H1 (cell line): ENCODE measurements around the gene PRKCA.

Source experiments
- EP300 ChIP-seq, 2 experiments: IDR thresholded peaks; 1 replicate in 1 of 2; 2 replicates in 1 of 2; pipeline ENCODE4 v1.6.1; 2011 to 2012; ENCODE audit warnings: low read depth in 2 of 2, low read length in 2 of 2, mild to moderate bottlenecking in 2 of 2, borderline replicate concordance in 1 of 2, inconsistent platforms in 1 of 2, moderate library complexity in 1 of 2
- EZH2 ChIP-seq: fragments of 200-600 bp; sonication (generic); IDR thresholded peaks from 2 replicates; pipeline ENCODE4 v1.7.1; 2012; ENCODE audit warnings: low read depth, mild to moderate bottlenecking, moderate library complexity, low read length, inconsistent platforms; ENCODE audit not compliant: severe bottlenecking
- GABPA ChIP-seq: IDR thresholded peaks from 2 replicates; pipeline ENCODE4 v1.6.1; 2011; ENCODE audit warnings: mild to moderate bottlenecking, low read length, moderate library complexity, borderline replicate concordance; ENCODE audit not compliant: insufficient read depth
- KDM5A ChIP-seq: fragments of 200-600 bp; IDR thresholded peaks from 2 replicates; pipeline ENCODE4 v1.7.1; 2012; ENCODE audit warnings: mild to moderate bottlenecking, low read length, inconsistent platforms, mixed read lengths
- SAP30 ChIP-seq: fragments of 300-600 bp; sonication (generic); IDR thresholded peaks from 2 replicates; pipeline ENCODE4 v1.7.1; 2012; ENCODE audit warnings: low read length, moderate library complexity, mild to moderate bottlenecking, inconsistent platforms; ENCODE audit not compliant: insufficient read depth, insufficient replicate concordance
- SP2 ChIP-seq: IDR thresholded peaks from 2 replicates; pipeline ENCODE4 v1.6.1; 2012; ENCODE audit warnings: mild to moderate bottlenecking, low read length, inconsistent platforms
- SUZ12 ChIP-seq: fragments of 200-600 bp; sonication (generic); IDR thresholded peaks from 2 replicates; pipeline ENCODE4 v1.6.1; 2012; ENCODE audit warnings: mild to moderate bottlenecking, inconsistent platforms, low read length, moderate library complexity, mixed read lengths
- TF ChIP-seq, protein P1 (sequence below), 3 experiments: IDR thresholded peaks; 1 replicate in 2 of 3; 2 replicates in 1 of 3; pipeline versions ENCODE4 v1.5.1 to v1.6.1; 2011; ENCODE audit warnings: low read length in 3 of 3, mild to moderate bottlenecking in 3 of 3, inconsistent platforms in 2 of 3, low read depth in 1 of 3, moderate library complexity in 1 of 3; ENCODE audit not compliant: insufficient read depth in 1 of 3; ENCODE audit errors: control extremely low read depth in 1 of 3

DNA sequence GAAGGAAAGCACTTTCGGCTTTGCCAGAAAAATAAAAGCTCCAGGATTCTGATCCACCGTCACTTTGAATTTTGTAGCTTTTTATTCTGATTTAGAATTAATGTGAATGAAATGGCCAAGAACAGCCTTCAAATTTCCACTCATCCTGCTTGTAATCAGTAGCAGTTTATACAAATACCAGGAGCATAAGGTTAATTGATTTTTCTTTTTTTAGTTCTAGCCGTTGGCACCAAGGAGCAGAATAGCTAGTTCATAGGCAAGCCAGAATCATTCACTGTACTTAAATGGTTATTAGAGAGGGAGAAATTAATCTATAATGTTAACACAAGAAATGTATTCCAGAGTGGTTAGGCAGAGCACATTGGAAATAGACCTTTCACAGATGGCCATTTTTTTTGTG, 491.4 kb downstream of the PRKCA start:
- TF ChIP-seq SAP30 = no peak
- no peak for TF ChIP-seq GABPA
- TF ChIP-seq, protein P1, sequence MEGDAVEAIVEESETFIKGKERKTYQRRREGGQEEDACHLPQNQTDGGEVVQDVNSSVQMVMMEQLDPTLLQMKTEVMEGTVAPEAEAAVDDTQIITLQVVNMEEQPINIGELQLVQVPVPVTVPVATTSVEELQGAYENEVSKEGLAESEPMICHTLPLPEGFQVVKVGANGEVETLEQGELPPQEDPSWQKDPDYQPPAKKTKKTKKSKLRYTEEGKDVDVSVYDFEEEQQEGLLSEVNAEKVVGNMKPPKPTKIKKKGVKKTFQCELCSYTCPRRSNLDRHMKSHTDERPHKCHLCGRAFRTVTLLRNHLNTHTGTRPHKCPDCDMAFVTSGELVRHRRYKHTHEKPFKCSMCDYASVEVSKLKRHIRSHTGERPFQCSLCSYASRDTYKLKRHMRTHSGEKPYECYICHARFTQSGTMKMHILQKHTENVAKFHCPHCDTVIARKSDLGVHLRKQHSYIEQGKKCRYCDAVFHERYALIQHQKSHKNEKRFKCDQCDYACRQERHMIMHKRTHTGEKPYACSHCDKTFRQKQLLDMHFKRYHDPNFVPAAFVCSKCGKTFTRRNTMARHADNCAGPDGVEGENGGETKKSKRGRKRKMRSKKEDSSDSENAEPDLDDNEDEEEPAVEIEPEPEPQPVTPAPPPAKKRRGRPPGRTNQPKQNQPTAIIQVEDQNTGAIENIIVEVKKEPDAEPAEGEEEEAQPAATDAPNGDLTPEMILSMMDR (IDR thresholded peaks at IDR 0.05; ENCODE audit: control extremely low read depth in 1 of 3, insufficient read depth in 1 of 3, low read depth in 1 of 3, low read length in 3 of 3) = no peak
- no peak for TF ChIP-seq KDM5A
- TF ChIP-seq EP300 (IDR thresholded peaks at IDR 0.05; ENCODE audit: borderline replicate concordance in 1 of 2, low read depth in 2 of 2, low read length in 2 of 2) = no peak
- no peak for TF ChIP-seq EZH2
- no peak for TF ChIP-seq SP2
- TF ChIP-seq SUZ12 = no peak
